ENCODE data around the gene SLC39A11.

GRCh38 chr17:72942579-72942978 is 149.9 kb downstream of the SLC39A11 start:
- TF ChIP-seq, protein P1, sequence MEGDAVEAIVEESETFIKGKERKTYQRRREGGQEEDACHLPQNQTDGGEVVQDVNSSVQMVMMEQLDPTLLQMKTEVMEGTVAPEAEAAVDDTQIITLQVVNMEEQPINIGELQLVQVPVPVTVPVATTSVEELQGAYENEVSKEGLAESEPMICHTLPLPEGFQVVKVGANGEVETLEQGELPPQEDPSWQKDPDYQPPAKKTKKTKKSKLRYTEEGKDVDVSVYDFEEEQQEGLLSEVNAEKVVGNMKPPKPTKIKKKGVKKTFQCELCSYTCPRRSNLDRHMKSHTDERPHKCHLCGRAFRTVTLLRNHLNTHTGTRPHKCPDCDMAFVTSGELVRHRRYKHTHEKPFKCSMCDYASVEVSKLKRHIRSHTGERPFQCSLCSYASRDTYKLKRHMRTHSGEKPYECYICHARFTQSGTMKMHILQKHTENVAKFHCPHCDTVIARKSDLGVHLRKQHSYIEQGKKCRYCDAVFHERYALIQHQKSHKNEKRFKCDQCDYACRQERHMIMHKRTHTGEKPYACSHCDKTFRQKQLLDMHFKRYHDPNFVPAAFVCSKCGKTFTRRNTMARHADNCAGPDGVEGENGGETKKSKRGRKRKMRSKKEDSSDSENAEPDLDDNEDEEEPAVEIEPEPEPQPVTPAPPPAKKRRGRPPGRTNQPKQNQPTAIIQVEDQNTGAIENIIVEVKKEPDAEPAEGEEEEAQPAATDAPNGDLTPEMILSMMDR (IDR thresholded peaks at IDR 0.05): no peak
- no peak for TF ChIP-seq POLR2A (IDR thresholded peaks at IDR 0.05)
- no peak for TF ChIP-seq EP300 (IDR thresholded peaks at IDR 0.05)
- TF ChIP-seq POLR2AphosphoS5 (IDR thresholded peaks at IDR 0.05): no peak
